Measurements from ENCODE around the gene FNIP1. TPM values are rescaled to one million over a fixed set of nuclear protein-coding genes. Genes with fewer than 3 reads are reported as not detected.
A peak's percentile ranks its signal among the peaks of the same experiment; 100 is the strongest.
"Not testable (repeated sequence)": the region's sequence is repeated elsewhere in the genome, so short reads cannot be mapped to it uniquely, and the experiment has no call there.

Gene FNIP1
- total RNA-seq: 14.4 and 15.6 TPM in 2 replicates

DNA sequence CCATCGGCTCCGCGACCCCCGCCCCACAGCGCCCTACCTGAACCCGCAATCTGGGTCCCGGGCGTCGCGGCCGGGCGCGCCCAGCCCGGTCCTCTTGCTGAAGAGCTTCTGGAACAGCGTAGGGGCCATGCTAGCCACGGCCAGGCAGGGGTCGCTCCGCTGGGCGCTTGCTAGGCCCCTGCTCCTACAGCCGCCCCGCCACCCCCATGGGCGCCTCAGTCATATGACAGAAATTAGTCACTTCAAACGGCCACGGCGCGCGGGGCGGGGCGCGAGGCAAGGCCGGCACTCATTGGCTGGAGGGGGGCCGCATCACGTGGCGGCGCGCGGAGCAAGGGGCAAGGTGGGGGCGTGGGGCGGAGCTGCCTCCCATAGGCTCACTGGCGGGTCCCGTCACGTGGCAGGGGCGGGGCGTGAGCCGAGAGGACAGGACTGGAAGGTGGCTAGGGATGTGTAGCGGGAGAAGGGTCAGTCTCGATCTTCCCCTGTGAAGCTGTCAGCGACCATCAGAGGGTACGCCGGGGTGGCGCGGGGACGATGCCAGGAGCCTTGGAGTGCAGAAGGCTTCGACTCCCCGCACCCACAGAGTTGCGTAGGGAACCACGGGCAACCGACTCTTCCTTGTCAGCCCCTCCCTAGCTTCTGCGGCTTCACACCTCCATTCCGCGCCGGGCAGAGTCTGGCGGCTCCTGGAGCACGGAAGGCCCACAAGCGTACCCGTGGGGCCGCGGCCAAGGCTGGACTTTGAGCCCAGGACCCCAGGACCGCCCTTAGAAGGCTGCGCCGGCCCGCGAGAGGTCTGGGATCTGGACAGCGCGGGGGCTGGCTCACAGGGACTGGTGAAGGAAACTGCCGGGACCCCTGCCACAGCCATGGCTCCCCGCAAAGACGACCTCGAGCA lies at the start of gene FNIP1:
TSS of gene FNIP1 (minus strand) at position 225 of the 901 bp plus-strand sequence. CDS start at position 129, 96 bp downstream.
- peak; percentile 39 for DNase-seq (ENCODE audit: low read depth)
- peak within 1 kb of the TSS; percentile 96 for H3K4me3 ChIP-seq (ENCODE audit: low read depth, low read length)
- TF ChIP-seq, protein P1, sequence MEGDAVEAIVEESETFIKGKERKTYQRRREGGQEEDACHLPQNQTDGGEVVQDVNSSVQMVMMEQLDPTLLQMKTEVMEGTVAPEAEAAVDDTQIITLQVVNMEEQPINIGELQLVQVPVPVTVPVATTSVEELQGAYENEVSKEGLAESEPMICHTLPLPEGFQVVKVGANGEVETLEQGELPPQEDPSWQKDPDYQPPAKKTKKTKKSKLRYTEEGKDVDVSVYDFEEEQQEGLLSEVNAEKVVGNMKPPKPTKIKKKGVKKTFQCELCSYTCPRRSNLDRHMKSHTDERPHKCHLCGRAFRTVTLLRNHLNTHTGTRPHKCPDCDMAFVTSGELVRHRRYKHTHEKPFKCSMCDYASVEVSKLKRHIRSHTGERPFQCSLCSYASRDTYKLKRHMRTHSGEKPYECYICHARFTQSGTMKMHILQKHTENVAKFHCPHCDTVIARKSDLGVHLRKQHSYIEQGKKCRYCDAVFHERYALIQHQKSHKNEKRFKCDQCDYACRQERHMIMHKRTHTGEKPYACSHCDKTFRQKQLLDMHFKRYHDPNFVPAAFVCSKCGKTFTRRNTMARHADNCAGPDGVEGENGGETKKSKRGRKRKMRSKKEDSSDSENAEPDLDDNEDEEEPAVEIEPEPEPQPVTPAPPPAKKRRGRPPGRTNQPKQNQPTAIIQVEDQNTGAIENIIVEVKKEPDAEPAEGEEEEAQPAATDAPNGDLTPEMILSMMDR (conservative IDR thresholded peaks at IDR 0.05; ENCODE audit: low read depth, low read length): no peak

DNA sequence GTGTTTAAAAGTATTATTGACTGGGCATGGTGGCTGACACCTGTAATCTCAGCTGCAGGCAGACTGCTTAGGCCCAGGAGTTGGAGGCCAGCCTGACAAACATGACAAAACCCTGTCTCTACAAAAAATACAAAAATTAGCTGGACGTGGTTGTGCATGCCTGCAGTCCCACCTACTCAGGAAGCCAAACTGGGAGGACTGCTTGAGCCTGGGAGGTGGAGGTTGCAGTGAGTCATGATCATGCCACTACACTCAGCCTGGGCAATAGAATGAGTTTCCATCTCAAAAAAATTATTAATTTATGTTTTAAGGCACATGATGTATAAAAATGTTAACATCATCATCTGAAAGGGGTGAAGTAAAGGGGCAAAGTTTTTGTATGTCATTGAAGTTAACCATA lies 49.7 kb upstream of the FNIP1 start:
- TF ChIP-seq, protein P1 (conservative IDR thresholded peaks at IDR 0.05; ENCODE audit: low read depth, low read length): no peak
- no peak for DNase-seq (ENCODE audit: low read depth)

DNA sequence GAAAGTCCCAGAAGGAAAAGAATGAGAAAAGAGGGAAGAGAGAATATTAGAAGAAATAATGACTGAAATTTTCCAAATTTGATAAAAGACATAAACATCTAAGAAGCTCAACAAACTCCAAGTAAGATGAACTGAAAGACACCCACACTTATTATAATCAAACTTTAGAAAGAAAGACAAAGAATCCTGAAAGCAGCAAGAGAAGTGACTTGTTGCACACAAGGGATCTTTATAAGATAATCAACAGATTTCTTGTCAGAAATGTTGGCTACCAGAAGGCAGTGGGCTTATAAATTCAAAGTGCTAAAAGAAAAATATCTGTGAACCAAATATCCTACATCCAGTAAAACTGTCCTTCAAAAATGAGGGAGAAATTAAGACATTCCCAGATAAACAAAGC lies 49.0 kb upstream of the FNIP1 start:
- TF ChIP-seq, protein P1 (conservative IDR thresholded peaks at IDR 0.05; ENCODE audit: low read depth, low read length): no peak
- no peak for DNase-seq (ENCODE audit: low read depth)
- no peak overlapping the region for H3K4me3 ChIP-seq (ENCODE audit: low read depth, low read length)

More for the DNA sequence above, 49.7 kb upstream of the FNIP1 start:
- H3K4me3 ChIP-seq (ENCODE audit: low read depth, low read length): no peak overlapping the region

DNA sequence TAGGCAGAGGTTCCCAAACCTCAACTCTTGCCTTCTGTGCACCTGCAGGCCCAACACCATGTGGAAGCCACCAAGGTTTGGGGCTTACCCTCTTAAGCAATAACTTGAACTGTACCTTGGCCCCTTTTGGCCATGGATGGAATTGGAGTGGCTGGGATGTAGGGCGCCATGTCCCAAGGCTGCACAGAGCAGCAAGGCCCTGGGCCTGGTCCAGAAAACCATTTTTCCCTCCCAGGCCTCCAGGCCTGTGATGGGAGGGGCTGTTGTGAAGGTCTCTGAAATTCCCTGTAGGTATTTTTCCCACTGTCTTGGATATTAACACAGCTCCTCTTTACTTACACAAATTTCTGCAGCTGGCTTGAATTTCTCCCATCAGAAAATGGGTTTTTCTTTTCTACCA lies 46.2 kb upstream of the FNIP1 start:
- not testable (repeated sequence) for DNase-seq (ENCODE audit: low read depth); H3K4me3 ChIP-seq (ENCODE audit: low read depth, low read length)

DNA sequence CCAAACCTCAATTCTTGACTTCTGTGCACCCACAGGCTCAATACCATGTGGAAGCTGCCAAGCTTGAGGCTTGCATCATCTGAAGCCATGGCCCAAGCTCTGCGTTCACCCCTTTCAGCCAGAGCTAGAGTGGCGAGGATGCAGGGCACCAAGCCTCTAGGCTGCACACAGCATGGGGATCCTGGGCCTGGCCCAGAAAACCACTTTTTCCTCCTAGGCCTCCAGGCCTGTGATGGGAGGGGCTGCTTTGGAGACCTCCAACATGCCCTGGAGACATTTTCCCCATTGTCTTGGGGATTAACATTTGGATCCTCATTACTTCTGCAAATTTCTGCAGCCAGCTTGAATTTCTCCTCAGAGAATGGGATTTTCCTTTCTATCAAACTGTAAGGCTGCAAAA lies 35.9 kb upstream of the FNIP1 start:
- not testable (repeated sequence) for H3K4me3 ChIP-seq (ENCODE audit: low read depth, low read length); DNase-seq (ENCODE audit: low read depth)

DNA sequence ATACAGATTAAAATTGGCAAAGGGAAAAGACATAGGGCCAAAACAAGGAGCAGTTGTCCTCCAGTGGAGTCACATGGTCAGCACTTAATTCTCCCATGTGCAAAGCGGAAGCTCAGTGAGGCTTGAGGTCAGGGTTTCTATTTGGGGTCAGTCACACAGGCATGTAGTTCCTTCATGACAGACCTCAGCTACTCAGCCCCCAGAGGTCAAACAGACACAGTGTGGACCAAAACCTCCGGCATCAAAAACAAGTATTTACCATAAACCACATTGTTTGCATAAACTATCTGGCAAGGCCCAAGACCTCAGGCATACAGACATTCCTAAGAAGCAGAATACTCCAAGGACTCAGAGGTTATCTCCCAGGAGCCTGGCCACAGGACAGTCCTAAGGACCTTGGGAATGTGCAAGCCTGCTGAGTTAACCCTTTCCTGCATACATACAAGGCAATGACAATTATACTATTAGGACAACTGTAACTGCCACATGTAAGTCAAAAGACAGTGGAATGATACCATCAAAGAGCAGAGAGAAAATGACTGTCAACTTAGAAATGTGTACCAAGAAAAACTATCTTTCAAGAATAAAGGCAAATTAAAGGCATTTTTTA lies 28.7 kb upstream of the FNIP1 start:
- DNase-seq (ENCODE audit: low read depth): no peak
- no peak overlapping the region for H3K4me3 ChIP-seq (ENCODE audit: low read depth, low read length)
- TF ChIP-seq, protein P1 (conservative IDR thresholded peaks at IDR 0.05; ENCODE audit: low read depth, low read length): no peak

DNA sequence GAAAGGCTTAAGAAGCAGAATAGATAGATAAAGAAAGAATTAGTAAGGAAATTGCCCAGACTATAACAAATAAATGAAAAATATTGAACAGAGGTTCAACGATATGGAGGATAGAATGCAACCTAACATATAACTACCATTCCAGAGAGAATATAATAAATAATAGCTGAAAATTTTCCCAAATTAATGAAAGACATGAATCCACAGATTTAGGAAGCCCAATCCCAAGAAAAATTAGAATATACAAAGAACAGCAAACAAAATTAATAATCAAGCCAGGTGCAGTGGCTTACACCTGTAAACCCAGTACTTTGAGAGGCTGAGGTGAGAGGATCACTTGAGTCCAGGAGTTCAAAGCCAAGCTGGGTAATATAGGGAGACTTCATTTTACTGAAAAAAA lies 27.8 kb upstream of the FNIP1 start:
- no peak overlapping the region for H3K4me3 ChIP-seq (ENCODE audit: low read depth, low read length)
- DNase-seq (ENCODE audit: low read depth): no peak
- TF ChIP-seq, protein P1 (conservative IDR thresholded peaks at IDR 0.05; ENCODE audit: low read depth, low read length): no peak

DNA sequence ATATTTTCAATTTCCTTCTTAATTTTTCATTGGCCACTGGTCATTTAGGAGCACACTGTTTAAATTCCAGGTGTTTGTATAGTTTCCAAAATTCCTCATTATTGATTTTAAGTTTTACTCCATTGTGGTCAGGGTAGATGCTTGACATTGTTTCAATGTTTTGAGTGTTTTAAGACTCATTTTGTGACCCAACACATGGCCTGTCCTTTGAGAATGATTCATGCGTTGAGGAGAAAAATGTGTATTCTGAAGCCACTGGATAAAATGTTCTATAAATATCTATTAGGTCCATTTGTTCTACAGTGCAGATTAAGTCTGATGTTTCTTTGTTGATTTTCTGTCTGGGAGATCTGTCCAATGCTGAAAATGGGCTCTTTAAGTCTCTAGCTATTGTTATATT lies 24.4 kb upstream of the FNIP1 start:
- DNase-seq (ENCODE audit: low read depth): no peak
- TF ChIP-seq, protein P1 (conservative IDR thresholded peaks at IDR 0.05; ENCODE audit: low read depth, low read length): no peak
- no peak overlapping the region for H3K4me3 ChIP-seq (ENCODE audit: low read depth, low read length)
